Activated CD8-positive, alpha-beta memory T cell treated with anti-CD3 and anti-CD28 coated beads, Interleukin-2, amount 50 U/mL, for 24 hours (primary cell): ENCODE results near the gene CARS1.

ENCODE experiments used
- DNase-seq: peaks from one replicate; pipeline ENCODE4 v3.0.0-alpha.2; 2020; ENCODE audit errors: extremely low read depth

CARS1 gene

GRCh38 chr11:3009481-3009880, 47.7 kb downstream of the CARS1 start:
- no peak for DNase-seq

- no peak for DNase-seq
These were observed 48.4 kb downstream of the CARS1 start for GRCh38 chr11:3008746-3009336.

GRCh38 chr11:3007404-3008010, 49.7 kb downstream of the CARS1 start:
- no peak for DNase-seq

GRCh38 chr11:3006505-3007260, 50.5 kb downstream of the CARS1 start:
- DNase-seq, result no peak

- no peak for DNase-seq
These were observed 52.7 kb downstream of the CARS1 start for GRCh38 chr11:3004481-3004880.

- no peak for DNase-seq
These were observed 53.6 kb downstream of the CARS1 start for GRCh38 chr11:3003396-3004231.

GRCh38 chr11:3002871-3003270, 54.4 kb downstream of the CARS1 start:
- no peak for DNase-seq

GRCh38 chr11:3002351-3002861, 54.8 kb downstream of the CARS1 start:
- no peak for DNase-seq

- DNase-seq, result no peak
These were observed 55.7 kb downstream of the CARS1 start for GRCh38 chr11:3001496-3001895.

- DNase-seq, result no peak
These were observed 56.9 kb downstream of the CARS1 start for GRCh38 chr11:3000032-3000961.

GRCh38 chr11:2999464-2999998, 57.7 kb downstream of the CARS1 start:
- no peak for DNase-seq

- no peak for DNase-seq
These were observed 59.0 kb downstream of the CARS1 start for GRCh38 chr11:2998073-2998850.

- DNase-seq, result no peak
These were observed 59.8 kb downstream of the CARS1 start for GRCh38 chr11:2997406-2997805.

GRCh38 chr11:2996976-2997375, 60.2 kb downstream of the CARS1 start:
- DNase-seq, result no peak

- DNase-seq, result no peak
These were observed 61.2 kb downstream of the CARS1 start for GRCh38 chr11:2995893-2996554.

GRCh38 chr11:2995031-2995561, 62.1 kb downstream of the CARS1 start:
- DNase-seq, result no peak

GRCh38 chr11:2994336-2994730, 62.9 kb downstream of the CARS1 start:
- no peak for DNase-seq

- no peak for DNase-seq
These were observed 64.3 kb downstream of the CARS1 start for GRCh38 chr11:2992997-2993325.
